Keratinocyte (primary cell): ENCODE results near the gene KIAA0586.

Experiments used
- EZH2 ChIP-seq: IDR thresholded peaks from one replicate; pipeline ENCODE4 v1.6.1; 2012; ENCODE audit warnings: inconsistent platforms, mild to moderate bottlenecking, low read length, moderate library complexity
- TF ChIP-seq, protein P1 (sequence below), 3 experiments: IDR thresholded peaks in 1 of 3; conservative IDR thresholded peaks in 1 of 3; optimal IDR thresholded peaks in 1 of 3; 2 replicates in 2 of 3; 3 replicates in 1 of 3; pipeline versions ENCODE3 to v1.5.1; 2011; ENCODE audit warnings: low read length in 3 of 3, mild to moderate bottlenecking in 3 of 3, moderate library complexity in 2 of 3, control low read depth in 1 of 3, inconsistent platforms in 1 of 3; ENCODE audit not compliant: insufficient read depth in 2 of 3; ENCODE audit errors: extremely low read depth in 1 of 3

DNA sequence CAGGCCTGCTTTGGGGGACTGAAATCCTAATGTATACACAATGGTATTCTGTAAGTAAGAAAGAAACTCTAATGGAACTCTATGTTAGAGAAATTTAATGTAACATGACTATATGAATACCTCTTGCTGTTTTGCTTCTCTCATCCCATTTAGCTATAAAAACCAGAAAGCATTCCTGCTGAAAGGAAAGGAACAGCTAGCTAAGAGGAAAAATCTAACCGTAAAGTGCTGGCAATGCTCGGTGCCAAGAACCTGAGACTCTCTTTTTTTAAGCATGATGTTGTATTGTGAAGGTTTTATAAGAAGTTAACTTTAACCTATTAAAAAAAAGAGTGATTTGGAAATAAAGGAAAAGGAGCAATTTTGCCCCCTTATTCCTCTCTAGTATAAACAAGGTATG lies 134.6 kb downstream of the KIAA0586 start:
- TF ChIP-seq EZH2: no peak
- TF ChIP-seq, protein P1, sequence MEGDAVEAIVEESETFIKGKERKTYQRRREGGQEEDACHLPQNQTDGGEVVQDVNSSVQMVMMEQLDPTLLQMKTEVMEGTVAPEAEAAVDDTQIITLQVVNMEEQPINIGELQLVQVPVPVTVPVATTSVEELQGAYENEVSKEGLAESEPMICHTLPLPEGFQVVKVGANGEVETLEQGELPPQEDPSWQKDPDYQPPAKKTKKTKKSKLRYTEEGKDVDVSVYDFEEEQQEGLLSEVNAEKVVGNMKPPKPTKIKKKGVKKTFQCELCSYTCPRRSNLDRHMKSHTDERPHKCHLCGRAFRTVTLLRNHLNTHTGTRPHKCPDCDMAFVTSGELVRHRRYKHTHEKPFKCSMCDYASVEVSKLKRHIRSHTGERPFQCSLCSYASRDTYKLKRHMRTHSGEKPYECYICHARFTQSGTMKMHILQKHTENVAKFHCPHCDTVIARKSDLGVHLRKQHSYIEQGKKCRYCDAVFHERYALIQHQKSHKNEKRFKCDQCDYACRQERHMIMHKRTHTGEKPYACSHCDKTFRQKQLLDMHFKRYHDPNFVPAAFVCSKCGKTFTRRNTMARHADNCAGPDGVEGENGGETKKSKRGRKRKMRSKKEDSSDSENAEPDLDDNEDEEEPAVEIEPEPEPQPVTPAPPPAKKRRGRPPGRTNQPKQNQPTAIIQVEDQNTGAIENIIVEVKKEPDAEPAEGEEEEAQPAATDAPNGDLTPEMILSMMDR (optimal IDR thresholded peaks at IDR 0.05 in 1 of 3, IDR thresholded peaks at IDR 0.05 in 1 of 3, conservative IDR thresholded peaks at IDR 0.05 in 1 of 3; ENCODE audit: extremely low read depth in 1 of 3, insufficient read depth in 2 of 3, low read length in 3 of 3): no peak
